Activated CD4-positive, alpha-beta memory T cell treated with anti-CD3 and anti-CD28 coated beads for 36 hours (primary cell): ENCODE results near the gene RACK1. TPM values are rescaled to one million over a fixed set of nuclear protein-coding genes. Genes with fewer than 3 reads are reported as not detected.
"Not testable (repeated sequence)": the region's sequence is repeated elsewhere in the genome, so short reads cannot be mapped to it uniquely, and the experiment has no call there.

ENCODE experiments used
- CTCF ChIA-PET: fragments of 350-600 bp; sonication (Branson Sonifier 250); formaldehyde crosslinking; loops from one replicate; lab custom pipeline; 2021; ENCODE audit warnings: antibody characterized with exemption, inconsistent platforms; lab: Charles Lee
- POLR2A ChIA-PET: fragments of 350-600 bp; sonication (Branson Sonifier 250); formaldehyde crosslinking; loops from one replicate; lab custom pipeline; 2021; ENCODE audit warnings: antibody characterized with exemption; lab: Charles Lee
- DNase-seq: peaks from one replicate; pipeline ENCODE4 v3.0.0-alpha.2; 2020
- H3K27ac Mint-ChIP-seq: one replicate; pipeline ENCODE4 v1.8.0; 2021; ENCODE audit warnings: mixed read lengths
- H3K27me3 Mint-ChIP-seq: one replicate; pipeline ENCODE4 v1.8.0; 2021; ENCODE audit warnings: mixed read lengths
- H3K36me3 Mint-ChIP-seq: one replicate; pipeline ENCODE4 v1.8.0; 2021; ENCODE audit warnings: mixed read lengths
- H3K4me1 Mint-ChIP-seq: one replicate; pipeline ENCODE4 v1.8.0; 2021; ENCODE audit warnings: low read depth, mixed read lengths
- H3K4me3 Mint-ChIP-seq: one replicate; pipeline ENCODE4 v1.8.0; 2021; ENCODE audit warnings: mild to moderate bottlenecking, mixed read lengths
- H3K9me3 Mint-ChIP-seq: one replicate; pipeline ENCODE4 v1.8.0; 2021; ENCODE audit warnings: mixed read lengths
- intact Hi-C: fragments of 100-400 bp; cut with micrococcal nuclease; formaldehyde crosslinking; loops from one replicate; pipeline ENCODE4 v1.15.1; 2023
- total RNA-seq, 2 experiments: library from RNA; stranded (reverse); gene quantifications; one replicate each; pipeline ENCODE4 v1.2.3, GENCODE V29; 2021

Gene RACK1
- total RNA-seq, 2 experiments from 2014 or later: 2,635 to 2,697 TPM

- H3K4me1 Mint-ChIP-seq: peaks cover 45% of the 10 kb centered on the region
- H3K9me3 Mint-ChIP-seq: no peaks in the 10 kb centered on the region
- peak overlapping the region; percentile 35 for H3K4me3 Mint-ChIP-seq
- peak overlapping the region; percentile 19 for H3K27ac Mint-ChIP-seq
- peaks cover 9% of the 10 kb centered on the region for H3K36me3 Mint-ChIP-seq
- peaks cover 9% of the 10 kb centered on the region for H3K27me3 Mint-ChIP-seq
- no peak for DNase-seq
- ChIA-PET CTCF (interaction anchor here (1.0 kb wide), 1 partner anchor 31 kb away, joined by 3 read pairs; no protein-coding TSS in a partner anchor), POLR2A (no interaction called here)
- intact Hi-C loops: loop anchor here (5.0 kb wide), 1 partner anchor 1522 kb away; the partner anchor contains the start of gene CANX
Measured at GRCh38 chr5:181219262-181220177, 24.2 kb downstream of the RACK1 start.

- intact Hi-C loops: loop anchor here (1.0 kb wide), 3 partner anchors 11 to 45 kb away; no protein-coding TSS in a partner anchor
- no peak for DNase-seq
- H3K36me3 Mint-ChIP-seq: peaks cover 9% of the 10 kb centered on the region
- H3K4me1 Mint-ChIP-seq: peaks cover 43% of the 10 kb centered on the region
- H3K9me3 Mint-ChIP-seq: no peaks in the 10 kb centered on the region
- CTCF ChIA-PET: no interaction called here
- peak overlapping the region; percentile 72 for H3K27ac Mint-ChIP-seq
- H3K4me3 Mint-ChIP-seq: peak overlapping the region; percentile 78
- H3K27me3 Mint-ChIP-seq: peaks cover 9% of the 10 kb centered on the region
- POLR2A ChIA-PET: no interaction called here
Measured at GRCh38 chr5:181218795-181219124, 24.9 kb downstream of the RACK1 start.

- DNase-seq: peak; percentile 59
- Mint-ChIP-seq H3K36me3 (peaks cover 9% of the 10 kb centered on the region), H3K4me1 (peaks cover 43% of the 10 kb centered on the region), H3K27me3 (peaks cover 9% of the 10 kb centered on the region), H3K27ac (peak overlapping the region; percentile 72), H3K4me3 (peak overlapping the region; percentile 78), H3K9me3 (no peaks in the 10 kb centered on the region)
- POLR2A ChIA-PET: no interaction called here
- CTCF ChIA-PET: no interaction called here
- intact Hi-C loops: loop anchor here (1.0 kb wide), 3 partner anchors 10 to 44 kb away; no protein-coding TSS in a partner anchor
Measured at GRCh38 chr5:181217803-181218062, 26.0 kb downstream of the RACK1 start.

GRCh38 chr5:181217111-181217802 is 26.4 kb downstream of the RACK1 start:
- no peaks in the 10 kb centered on the region for H3K9me3 Mint-ChIP-seq
- H3K27me3 Mint-ChIP-seq: peaks cover 8% of the 10 kb centered on the region
- peaks cover 8% of the 10 kb centered on the region for H3K36me3 Mint-ChIP-seq
- peak; percentile 76 for DNase-seq
- intact Hi-C loops: no loop called here
- peak overlapping the region; percentile 72 for H3K27ac Mint-ChIP-seq
- peak overlapping the region; percentile 78 for H3K4me3 Mint-ChIP-seq
- ChIA-PET POLR2A (interaction anchor here (2.0 kb wide), 1 partner anchor 10 kb away, joined by 13 read pairs; no protein-coding TSS in a partner anchor), CTCF (interaction anchor here (1.7 kb wide), 1 partner anchor 10 kb away, joined by 9 read pairs; no protein-coding TSS in a partner anchor)
- peaks cover 42% of the 10 kb centered on the region for H3K4me1 Mint-ChIP-seq

DNA sequence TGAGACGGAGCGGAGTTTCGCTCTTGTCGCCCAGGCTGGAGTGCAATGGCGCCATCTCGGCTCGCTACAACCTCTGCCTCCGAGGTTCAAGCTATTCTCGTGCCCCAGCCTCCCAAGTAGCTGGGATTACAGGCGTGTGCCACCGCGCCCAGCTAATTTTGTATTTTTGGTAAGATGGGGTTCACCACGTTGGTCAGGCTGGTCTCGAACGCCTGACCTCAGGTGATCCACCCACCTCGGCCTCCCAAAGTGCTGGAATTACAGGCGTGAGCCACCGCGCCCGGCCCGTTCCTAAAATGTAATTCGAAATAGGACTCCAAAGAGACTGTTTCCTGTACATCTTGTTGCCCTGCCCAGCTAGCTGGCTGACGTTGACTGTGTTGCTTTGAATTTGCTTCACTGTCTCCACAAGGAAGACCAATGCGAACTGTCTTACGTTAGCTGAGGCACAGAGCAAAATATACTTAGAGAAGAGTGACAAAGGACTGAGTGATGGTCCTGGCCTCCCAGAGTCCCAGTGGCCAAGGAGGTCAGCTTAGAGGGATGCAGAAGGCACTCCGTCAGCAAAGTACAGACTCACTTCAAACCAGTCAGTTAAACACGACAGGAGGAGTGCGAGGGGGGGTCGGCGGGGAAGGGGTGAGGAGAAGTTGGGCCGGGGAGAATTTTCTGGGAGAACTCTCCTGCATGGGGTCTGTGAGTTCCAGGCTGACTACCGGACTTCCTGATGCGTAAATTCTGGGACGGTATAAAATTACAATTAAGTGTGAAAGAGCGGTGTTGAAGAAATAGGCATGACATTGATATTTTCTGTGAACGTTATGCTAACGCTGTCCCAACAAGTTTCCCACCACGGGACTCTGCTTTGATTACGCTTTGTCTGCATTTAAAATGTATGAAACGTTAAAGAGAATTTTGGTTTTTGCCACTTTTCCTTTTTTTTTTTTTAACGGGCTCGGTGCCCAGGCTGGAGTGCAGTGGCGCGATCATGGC is 27.4 kb downstream of the RACK1 start:
- no peaks in the 10 kb centered on the region for H3K9me3 Mint-ChIP-seq
- H3K27me3 Mint-ChIP-seq: peaks cover 3% of the 10 kb centered on the region
- ChIA-PET POLR2A (interaction anchor here (0.6 to 2.0 kb wide), 3 partner anchors 9 to 44 kb away, joined by 3 to 13 read pairs (median 3); partner anchors contain the start of genes TRIM52 and TRIM7), CTCF (interaction anchor here (1.7 kb wide), 1 partner anchor 9 kb away, joined by 9 read pairs; no protein-coding TSS in a partner anchor)
- peaks cover 33% of the 10 kb centered on the region for H3K4me1 Mint-ChIP-seq
- peak overlapping the region; percentile 64 for H3K27ac Mint-ChIP-seq
- H3K4me3 Mint-ChIP-seq: peak overlapping the region; percentile 78
- intact Hi-C loops: no loop called here
- H3K36me3 Mint-ChIP-seq: peaks cover 3% of the 10 kb centered on the region
- DNase-seq: peak; percentile 59

DNA sequence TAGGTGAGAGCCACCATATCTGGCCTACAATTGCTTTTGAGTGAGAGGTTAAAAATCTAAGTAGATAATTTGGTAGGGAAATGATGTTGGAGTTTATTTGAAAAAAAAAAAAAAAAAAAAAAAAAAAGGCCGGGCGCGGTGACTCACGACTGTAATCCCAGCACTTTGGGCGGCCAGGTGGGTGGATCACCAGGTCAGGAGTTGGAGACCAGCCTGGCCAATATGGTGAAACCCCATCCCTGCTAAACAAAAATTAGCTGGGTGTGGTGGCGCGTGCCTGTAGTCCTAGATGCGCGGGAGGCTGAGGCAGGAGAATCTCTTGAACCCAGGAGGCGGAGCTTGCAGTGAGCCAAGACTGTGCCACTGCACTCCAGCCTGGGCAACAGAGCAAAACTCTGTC is 29.5 kb downstream of the RACK1 start:
- H3K36me3 Mint-ChIP-seq, H3K4me3 Mint-ChIP-seq, intact Hi-C loops, CTCF ChIA-PET, DNase-seq, H3K27me3 Mint-ChIP-seq, H3K27ac Mint-ChIP-seq, POLR2A ChIA-PET, H3K9me3 Mint-ChIP-seq: not testable (repeated sequence)
- peaks cover 17% of the 10 kb centered on the region for H3K4me1 Mint-ChIP-seq

GRCh38 chr5:181212934-181213333 is 30.8 kb downstream of the RACK1 start:
- Mint-ChIP-seq H3K4me1 (peaks cover 17% of the 10 kb centered on the region), H3K27me3 (no peaks in the 10 kb centered on the region), H3K27ac (no peak overlapping the region), H3K9me3 (no peaks in the 10 kb centered on the region), H3K4me3 (no peak overlapping the region), H3K36me3 (no peaks in the 10 kb centered on the region)
- DNase-seq: no peak
- ChIA-PET CTCF (no interaction called here), POLR2A (no interaction called here)
- intact Hi-C loops: no loop called here

GRCh38 chr5:181212080-181212479 is 31.6 kb downstream of the RACK1 start:
- ChIA-PET POLR2A (interaction anchor here (1.1 kb wide), 2 partner anchors 22 to 23 kb away, joined by 3 read pairs; no protein-coding TSS in a partner anchor), CTCF (no interaction called here)
- Mint-ChIP-seq H3K27ac (no peak overlapping the region), H3K4me3 (no peak overlapping the region), H3K9me3 (no peaks in the 10 kb centered on the region), H3K36me3 (peaks cover 4% of the 10 kb centered on the region), H3K27me3 (peaks cover 4% of the 10 kb centered on the region), H3K4me1 (peaks cover 19% of the 10 kb centered on the region)
- DNase-seq: no peak
- intact Hi-C loops: no loop called here

GRCh38 chr5:181211208-181211607 is 32.5 kb downstream of the RACK1 start:
- H3K27ac Mint-ChIP-seq: no peak overlapping the region
- intact Hi-C loops: no loop called here
- H3K27me3 Mint-ChIP-seq: peaks cover 9% of the 10 kb centered on the region
- H3K36me3 Mint-ChIP-seq: peaks cover 10% of the 10 kb centered on the region
- peaks cover 21% of the 10 kb centered on the region for H3K4me1 Mint-ChIP-seq
- POLR2A ChIA-PET: interaction anchor here (1.1 kb wide), 2 partner anchors 21 to 24 kb away, joined by 3 read pairs; no protein-coding TSS in a partner anchor
- H3K4me3 Mint-ChIP-seq: no peak overlapping the region
- no peaks in the 10 kb centered on the region for H3K9me3 Mint-ChIP-seq
- DNase-seq: no peak
- CTCF ChIA-PET: no interaction called here

- POLR2A ChIA-PET, intact Hi-C loops, CTCF ChIA-PET: not testable (repeated sequence)
Measured at GRCh38 chr5:181210698-181211097, 33.0 kb downstream of the RACK1 start.

DNA sequence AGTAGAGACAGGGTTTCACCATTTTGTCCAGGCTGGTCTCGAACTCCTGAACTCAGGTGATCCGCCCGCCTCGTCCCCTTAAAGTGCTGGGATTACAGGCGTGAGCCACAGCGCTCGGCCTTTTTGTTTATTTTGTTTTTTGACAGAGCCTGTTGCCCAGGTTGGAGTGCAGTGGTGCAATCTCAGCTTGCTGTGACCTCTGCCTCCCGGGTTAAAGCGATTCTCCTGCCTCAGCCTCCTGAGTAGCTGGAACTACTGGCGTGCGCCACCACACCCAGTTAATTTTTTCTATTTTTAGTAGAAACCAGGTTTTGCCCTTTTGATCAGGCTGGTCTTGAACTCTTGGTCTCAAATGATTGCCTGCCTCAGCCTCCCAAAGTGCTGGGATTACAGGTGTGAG is 33.6 kb downstream of the RACK1 start:
- H3K27ac Mint-ChIP-seq, H3K9me3 Mint-ChIP-seq, POLR2A ChIA-PET, H3K4me3 Mint-ChIP-seq, DNase-seq, H3K36me3 Mint-ChIP-seq, intact Hi-C loops, CTCF ChIA-PET: not testable (repeated sequence)
- Mint-ChIP-seq H3K4me1 (peaks cover 27% of the 10 kb centered on the region), H3K27me3 (peaks cover 14% of the 10 kb centered on the region)

More at GRCh38 chr5:181210698-181211097, 33.0 kb downstream of the RACK1 start:
- H3K4me3 Mint-ChIP-seq, H3K27ac Mint-ChIP-seq, H3K36me3 Mint-ChIP-seq, DNase-seq, H3K9me3 Mint-ChIP-seq: not testable (repeated sequence)
- Mint-ChIP-seq H3K27me3 (peaks cover 13% of the 10 kb centered on the region), H3K4me1 (peaks cover 24% of the 10 kb centered on the region)
